Activated B cell treated with CpG ODN at 0.5 μM for 24 hours (primary cell): ENCODE data around the gene CCNJL. TPM values are rescaled to one million over a fixed set of nuclear protein-coding genes. Genes with fewer than 3 reads are reported as not detected.

Experiments used
- ATAC-seq: fragments of 200-7000 bp; cut with Tn5 transposase; one replicate; pipeline ENCODE4 v1.10.0; 2021; ENCODE audit warnings: low read depth, mild to moderate bottlenecking, moderate library complexity
- CTCF ChIA-PET: fragments of 350-600 bp; sonication (Branson Sonifier 250); formaldehyde crosslinking; loops from one replicate; lab custom pipeline; 2021; ENCODE audit warnings: antibody characterized with exemption; lab: Charles Lee
- POLR2A ChIA-PET: fragments of 350-600 bp; sonication (Branson Sonifier 250); formaldehyde crosslinking; loops from one replicate; lab custom pipeline; 2021; ENCODE audit warnings: antibody characterized with exemption; lab: Charles Lee
- DNase-seq: peaks from one replicate; pipeline ENCODE4 v3.0.0; 2022
- H3K27ac Mint-ChIP-seq: one replicate; pipeline ENCODE4 v1.8.0; 2020; ENCODE audit warnings: mixed read lengths
- H3K27me3 Mint-ChIP-seq: one replicate; pipeline ENCODE4 v1.8.0; 2021; ENCODE audit warnings: mixed read lengths
- H3K36me3 Mint-ChIP-seq: one replicate; pipeline ENCODE4 v1.8.0; 2021; ENCODE audit warnings: low read depth, mixed read lengths
- H3K4me1 Mint-ChIP-seq: one replicate; pipeline ENCODE4 v1.8.0; 2021; ENCODE audit warnings: mixed read lengths
- H3K4me3 Mint-ChIP-seq: one replicate; pipeline ENCODE4 v1.8.0; 2020; ENCODE audit warnings: mild to moderate bottlenecking, mixed read lengths
- H3K9me3 Mint-ChIP-seq: one replicate; pipeline ENCODE4 v1.8.0; 2020; ENCODE audit warnings: mixed read lengths
- CTCF ChIP-seq: fragments of 200-600 bp; IDR thresholded peaks from one replicate; pipeline ENCODE4 v1.8.0; 2022; ENCODE audit warnings: antibody characterized with exemption, mild to moderate bottlenecking
- intact Hi-C: fragments of 100-400 bp; cut with micrococcal nuclease; formaldehyde crosslinking; loops from one replicate; pipeline ENCODE4 v1.15.1; 2024
- total RNA-seq: library from RNA; stranded (reverse); gene quantifications from 2 replicates; pipeline ENCODE4 v1.2.3, GENCODE V29; 2022

CCNJL gene
- total RNA-seq, 1 donor from 2014 or later, result 0.09 TPM

GRCh38 chr5:160333721-160334120, 21.4 kb upstream of the CCNJL start:
- no peaks in the 10 kb centered on the region for H3K9me3 Mint-ChIP-seq
- intact Hi-C loops, result no loop called here
- peaks cover 7% of the 10 kb centered on the region for H3K27me3 Mint-ChIP-seq
- H3K36me3 Mint-ChIP-seq, result no peaks in the 10 kb centered on the region
- no peak overlapping the region for H3K4me3 Mint-ChIP-seq
- no peak overlapping the region for H3K27ac Mint-ChIP-seq
- ChIA-PET CTCF (no interaction called here), POLR2A (no interaction called here)
- no peak for ATAC-seq
- no peak for DNase-seq
- no peak for TF ChIP-seq CTCF
- no peaks in the 10 kb centered on the region for H3K4me1 Mint-ChIP-seq

DNA sequence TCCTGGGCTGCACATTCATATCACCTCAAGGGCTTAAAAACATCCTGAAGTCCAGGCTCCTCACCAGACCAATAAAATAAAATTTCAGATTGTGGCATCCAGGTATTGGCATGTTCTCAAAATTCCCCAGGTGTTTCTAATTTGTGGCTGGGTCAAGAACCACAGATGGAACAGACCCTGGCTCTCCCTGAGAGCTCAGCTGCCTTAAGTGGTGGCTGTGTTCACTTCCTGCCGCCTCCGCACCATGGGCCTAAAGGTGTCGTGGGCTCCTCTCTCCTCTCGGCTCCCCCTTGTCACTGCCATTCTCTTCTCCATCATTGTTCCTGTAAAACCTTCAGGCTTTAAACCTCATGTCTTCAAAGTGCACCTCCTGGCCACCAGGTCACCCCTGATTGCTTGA, 17.8 kb upstream of the CCNJL start:
- no peak for ATAC-seq
- no peaks in the 10 kb centered on the region for H3K9me3 Mint-ChIP-seq
- intact Hi-C loops, result no loop called here
- POLR2A ChIA-PET, result no interaction called here
- CTCF ChIA-PET, result no interaction called here
- H3K4me3 Mint-ChIP-seq, result no peak overlapping the region
- H3K27ac Mint-ChIP-seq, result no peak overlapping the region
- peaks cover 11% of the 10 kb centered on the region for H3K27me3 Mint-ChIP-seq
- H3K4me1 Mint-ChIP-seq, result no peaks in the 10 kb centered on the region
- TF ChIP-seq CTCF, result no peak
- H3K36me3 Mint-ChIP-seq, result no peaks in the 10 kb centered on the region
- DNase-seq, result no peak

DNA sequence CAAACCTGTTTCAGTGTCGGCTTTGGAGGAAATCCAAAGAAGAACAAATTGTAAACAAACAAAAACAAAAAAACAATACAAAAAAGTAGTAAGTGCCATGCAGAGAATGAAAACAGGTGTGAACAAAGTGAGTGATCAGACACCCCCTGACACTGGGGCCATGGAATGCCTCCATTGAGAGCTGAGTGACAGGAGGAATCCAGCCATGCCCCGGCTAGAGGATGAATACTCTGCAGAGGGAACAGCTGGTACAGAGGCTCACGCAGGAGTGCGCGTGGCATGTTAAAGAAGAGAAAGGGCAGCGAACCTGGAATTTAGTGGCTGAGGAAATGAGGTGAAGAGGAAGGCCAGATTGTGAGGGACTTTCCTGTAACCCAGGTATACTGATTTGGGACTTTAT, 15.5 kb upstream of the CCNJL start:
- intact Hi-C loops, result no loop called here
- H3K36me3 Mint-ChIP-seq, result no peaks in the 10 kb centered on the region
- no peaks in the 10 kb centered on the region for H3K4me1 Mint-ChIP-seq
- H3K4me3 Mint-ChIP-seq, result no peak overlapping the region
- no peaks in the 10 kb centered on the region for H3K9me3 Mint-ChIP-seq
- H3K27me3 Mint-ChIP-seq, result peaks cover 9% of the 10 kb centered on the region
- ChIA-PET POLR2A (no interaction called here), CTCF (no interaction called here)
- TF ChIP-seq CTCF, result no peak
- DNase-seq (no peak), ATAC-seq (no peak)
- H3K27ac Mint-ChIP-seq, result no peak overlapping the region

- ChIA-PET POLR2A (no interaction called here), CTCF (interaction anchor here (0.6 kb wide), 1 partner anchor 1421 kb away, joined by 3 read pairs; no protein-coding TSS in a partner anchor)
- no peak overlapping the region for H3K4me3 Mint-ChIP-seq
- intact Hi-C loops, result no loop called here
- no peak for DNase-seq
- no peaks in the 10 kb centered on the region for H3K9me3 Mint-ChIP-seq
- H3K27ac Mint-ChIP-seq, result no peak overlapping the region
- no peak for TF ChIP-seq CTCF
- peaks cover 9% of the 10 kb centered on the region for H3K27me3 Mint-ChIP-seq
- H3K36me3 Mint-ChIP-seq, result no peaks in the 10 kb centered on the region
- no peak for ATAC-seq
- no peaks in the 10 kb centered on the region for H3K4me1 Mint-ChIP-seq
These were observed 14.6 kb upstream of the CCNJL start for GRCh38 chr5:160326981-160327380.

GRCh38 chr5:160325716-160326115, 13.4 kb upstream of the CCNJL start:
- Mint-ChIP-seq H3K27ac (no peak overlapping the region), H3K4me3 (no peak overlapping the region), H3K4me1 (no peaks in the 10 kb centered on the region), H3K9me3 (no peaks in the 10 kb centered on the region), H3K27me3 (peaks cover 12% of the 10 kb centered on the region), H3K36me3 (no peaks in the 10 kb centered on the region)
- POLR2A ChIA-PET, result no interaction called here
- no peak for TF ChIP-seq CTCF
- ATAC-seq, result no peak
- intact Hi-C loops, result no loop called here
- CTCF ChIA-PET, result no interaction called here
- no peak for DNase-seq
